AG09309 (cell line): Measurements from ENCODE around the gene ACADVL.
"Not testable (repeated sequence)": the region's sequence is repeated elsewhere in the genome, so short reads cannot be mapped to it uniquely, and the experiment has no call there.

ENCODE experiments used
- DNase-seq: peaks from one replicate; pipeline ENCODE4 v3.0.0-alpha.2; 2010; ENCODE audit warnings: low read depth
- H3K4me3 ChIP-seq: 2 replicates; pipeline ENCODE4 v1.5.1; 2011; ENCODE audit warnings: mild to moderate bottlenecking, low read depth, low read length, moderate library complexity; ENCODE audit not compliant: control insufficient read depth
- CTCF ChIP-seq: IDR thresholded peaks from 2 replicates; pipeline ENCODE4 v1.5.1; 2011; ENCODE audit warnings: mild to moderate bottlenecking, low read depth, low read length, inconsistent platforms; ENCODE audit not compliant: insufficient read depth, control insufficient read depth; ENCODE audit errors: missing control alignments

The ACADVL gene

GRCh38 chr17:7176841-7177190, 42.9 kb upstream of the ACADVL start:
- peak overlapping the region; percentile 47 for H3K4me3 ChIP-seq

GRCh38 chr17:7177191-7177953, 42.4 kb upstream of the ACADVL start:
- TF ChIP-seq CTCF: peak; percentile 83
- peak; percentile 7 for DNase-seq
- peak overlapping the region; percentile 47 for H3K4me3 ChIP-seq

More at GRCh38 chr17:7176841-7177190, 42.9 kb upstream of the ACADVL start:
- TF ChIP-seq CTCF: no peak
- DNase-seq: no peak

GRCh38 chr17:7177954-7178477, 41.7 kb upstream of the ACADVL start:
- H3K4me3 ChIP-seq: peak overlapping the region; percentile 47
- DNase-seq: no peak

GRCh38 chr17:7178973-7179316, 40.8 kb upstream of the ACADVL start:
- DNase-seq: no peak
- H3K4me3 ChIP-seq: no peak overlapping the region
- no peak for TF ChIP-seq CTCF

More at GRCh38 chr17:7177954-7178477, 41.7 kb upstream of the ACADVL start:
- no peak for TF ChIP-seq CTCF

- H3K4me3 ChIP-seq: peak within 1 kb of the TSS; percentile 47; the same call in 1 of the 2 replicates
- no peak for DNase-seq
- TF ChIP-seq CTCF: no peak
These were observed 40.2 kb upstream of the ACADVL start, which contains the start of gene ASGR1 for GRCh38 chr17:7179317-7180254. Gene ASGR1, minus strand, starts transcription at chr17:7179370. Its CDS starts 807 bp downstream, at chr17:7178563.

GRCh38 chr17:7182101-7182500, 37.6 kb upstream of the ACADVL start:
- H3K4me3 ChIP-seq, DNase-seq: not testable (repeated sequence)
